K562 (cell line): ENCODE measurements around the gene CHAMP1. TPM values are rescaled to one million over a fixed set of nuclear protein-coding genes. Genes with fewer than 3 reads are reported as not detected.

ENCODE experiments used
- ATAC-seq: fragments of 200-7000 bp; cut with Tn5 transposase; 3 replicates; pipeline ENCODE4 v1.9.1; 2020; ENCODE audit warnings: moderate library complexity
- BruUV-seq: library from RNA; stranded (reverse); fragments of 400-500 nt; replicated peaks from 2 replicates; lab custom pipeline; 2021; lab: Mats Ljungman, UMichigan
- CTCF ChIA-PET: fragments of 300-600 bp; formaldehyde crosslinking; extraction: SDS; loops from one replicate; lab custom pipeline; 2021; ENCODE audit warnings: low intra/inter-chr PET ratio; lab: Yijun Ruan, JAX
- POLR2A ChIA-PET: fragments of 300-600, 350-650 bp; sonication (Branson Sonifier 250); formaldehyde crosslinking; extraction: SDS; loops from one replicate; lab custom pipeline; 2021; ENCODE audit warnings: antibody characterized with exemption, inconsistent platforms; lab: Yijun Ruan, JAX
- DNase-seq, 4 experiments: peaks; one replicate each; pipeline versions ENCODE4 v3.0.0 to v3.0.0-alpha.2; 2011 to 2018; ENCODE audit warnings: low spot score in 3 of 4, mixed read lengths in 3 of 4; ENCODE audit errors: extremely low read depth in 1 of 4
- FAIRE-seq: peaks from 2 replicates; lab custom pipeline; 2011; peaks lifted over from hg19 to GRCh38; lab: Jason Lieb, UNC
- H2AFZ ChIP-seq: 2 replicates; pipeline ENCODE4 v1.6.0; 2011; ENCODE audit warnings: low read depth, low read length, control low read depth, inconsistent platforms
- H3K27ac ChIP-seq: fragments of 200-600 bp; 3 replicates; pipeline ENCODE4 v1.8.0; 2011; ENCODE audit warnings: low read depth, mild to moderate bottlenecking, control low read depth, inconsistent platforms, low read length, moderate library complexity, mixed read lengths; ENCODE audit errors: extremely low read depth
- H3K27me3 ChIP-seq, 2 experiments: fragments of 300-600 bp in 1 of 2; 2 replicates in 1 of 2; 3 replicates in 1 of 2; pipeline versions ENCODE4 v1.6.0 to v1.8.0; 2011; ENCODE audit warnings: inconsistent platforms in 2 of 2, low read length in 2 of 2, mild to moderate bottlenecking in 1 of 2, mixed read lengths in 1 of 2, moderate library complexity in 1 of 2; ENCODE audit not compliant: control insufficient read depth in 2 of 2, insufficient read depth in 2 of 2
- H3K36me3 ChIP-seq: fragments of 300-600 bp; 3 replicates; pipeline ENCODE4 v1.8.0; 2011; ENCODE audit warnings: mild to moderate bottlenecking, low read length, inconsistent platforms; ENCODE audit not compliant: control insufficient read depth, insufficient read depth
- H3K4me1 ChIP-seq, 2 experiments: fragments of 200-600 bp in 1 of 2; replicated peaks in 1 of 2; 2 replicates in 1 of 2; 3 replicates in 1 of 2; pipeline versions ENCODE4 v1.5.1 to v1.8.0; 2011; ENCODE audit warnings: inconsistent platforms in 2 of 2, low read length in 2 of 2, mild to moderate bottlenecking in 1 of 2, mixed read lengths in 1 of 2, moderate library complexity in 1 of 2; ENCODE audit not compliant: control insufficient read depth in 2 of 2, insufficient read depth in 2 of 2
- H3K4me2 ChIP-seq: 2 replicates; pipeline ENCODE4 v1.6.1; 2011; ENCODE audit warnings: low read length, control low read depth, inconsistent platforms, mixed read lengths; ENCODE audit not compliant: insufficient read depth
- H3K4me3 ChIP-seq: fragments of 200-600 bp; sonication (generic), shearing (Covaris generic); 2 replicates; pipeline ENCODE4 v1.5.1; 2016; ENCODE audit warnings: control low read depth, inconsistent platforms
- H3K79me2 ChIP-seq: fragments of 200-600 bp; 3 replicates; pipeline ENCODE4 v1.8.0; 2011; ENCODE audit warnings: low read length, inconsistent platforms; ENCODE audit not compliant: control insufficient read depth, insufficient read depth
- H3K9ac ChIP-seq, 2 experiments: 2 replicates each; pipeline versions ENCODE4 v1.6.0 to v1.6.1; 2011; ENCODE audit warnings: low read depth in 2 of 2, low read length in 2 of 2, control low read depth in 1 of 2, inconsistent platforms in 1 of 2, mild to moderate bottlenecking in 1 of 2, mixed read lengths in 1 of 2; ENCODE audit not compliant: insufficient read depth in 1 of 2
- H3K9me1 ChIP-seq: one replicate; pipeline ENCODE4 v1.6.0; 2011; ENCODE audit warnings: inconsistent platforms, mild to moderate bottlenecking, low read length, moderate library complexity; ENCODE audit not compliant: control insufficient read depth, insufficient read depth
- H3K9me3 ChIP-seq: replicated peaks from 2 replicates; pipeline ENCODE4 v1.5.1; 2011; ENCODE audit warnings: low read depth, low read length, inconsistent platforms; ENCODE audit not compliant: control insufficient read depth, insufficient read depth
- H4K20me1 ChIP-seq: replicated peaks from 2 replicates; pipeline ENCODE4 v1.6.1; 2011; ENCODE audit warnings: low read length, inconsistent platforms, mixed read lengths; ENCODE audit not compliant: control insufficient read depth, insufficient read depth
- ATF6 ChIP-seq: sonication (generic); formaldehyde crosslinking; IDR thresholded peaks from 2 replicates; pipeline ENCODE4 v1.4.0; 2020; ENCODE audit warnings: mild to moderate bottlenecking, missing genetic modification reagents
- BHLHE40 ChIP-seq: IDR thresholded peaks from 2 replicates; pipeline ENCODE4 v1.6.1; 2011; ENCODE audit warnings: low read length, improper control_type of control experiment
- BRCA1 ChIP-seq, 2 experiments: fragments of 450-650 bp in 1 of 2; sonication (generic) in 1 of 2; formaldehyde crosslinking in 1 of 2; IDR thresholded peaks; 2 replicates each; pipeline versions ENCODE4 v1.5.0 to v1.6.1; 2017 to 2020; ENCODE audit warnings: mild to moderate bottlenecking in 1 of 2, missing genetic modification reagents in 1 of 2
- C11orf30 ChIP-seq: fragments of 450-650 bp; IDR thresholded peaks from 2 replicates; pipeline ENCODE4 v1.6.1; 2016; ENCODE audit warnings: low read depth, mild to moderate bottlenecking
- CCNT2 ChIP-seq: IDR thresholded peaks from 2 replicates; pipeline ENCODE4 v1.6.1; 2011; ENCODE audit warnings: borderline replicate concordance, low read depth, mild to moderate bottlenecking, moderate library complexity, mixed read lengths, low read length; ENCODE audit not compliant: insufficient read length; ENCODE audit errors: extremely low read depth
- CTBP1 ChIP-seq: fragments of 450-650 bp; IDR thresholded peaks from 2 replicates; pipeline ENCODE4 v1.6.1; 2016; ENCODE audit warnings: borderline replicate concordance
- E2F8 ChIP-seq: fragments of 450-650 bp; IDR thresholded peaks from 2 replicates; pipeline ENCODE4 v1.7.1; 2018; ENCODE audit warnings: mild to moderate bottlenecking, low read depth; ENCODE audit not compliant: partially characterized antibody
- FOXA3 ChIP-seq, 2 experiments: fragments of 450-650 bp in 1 of 2; sonication (generic) in 1 of 2; formaldehyde crosslinking; IDR thresholded peaks in 1 of 2; conservative IDR thresholded peaks in 1 of 2; 2 replicates each; pipeline versions ENCODE4 v1.4.0 to v1.8.0; 2020 to 2022; ENCODE audit warnings: mild to moderate bottlenecking in 2 of 2, missing genetic modification reagents in 1 of 2
- HMGN3 ChIP-seq: IDR thresholded peaks from 2 replicates; pipeline ENCODE4 v1.6.1; 2011; ENCODE audit warnings: borderline replicate concordance, low read depth, mild to moderate bottlenecking, mixed read lengths, low read length; ENCODE audit not compliant: insufficient read length; ENCODE audit errors: extremely low read depth
- MAFG ChIP-seq: fragments of 450-650 bp; conservative IDR thresholded peaks from 2 replicates; pipeline ENCODE4 v1.6.1; 2016; ENCODE audit warnings: missing genetic modification characterization, missing compliant biosample characterization
- MAFK ChIP-seq: IDR thresholded peaks from 2 replicates; pipeline ENCODE4 v1.6.1; 2011; ENCODE audit warnings: low read length, improper control_type of control experiment
- PHB ChIP-seq: fragments of 250-450 bp; sonication (Bioruptor Pico); IDR thresholded peaks from 2 replicates; pipeline ENCODE4 v1.5.0; 2021
- POLR3A ChIP-seq: IDR thresholded peaks from 2 replicates; pipeline ENCODE4 v1.6.1; 2011; ENCODE audit warnings: borderline replicate concordance, mild to moderate bottlenecking, moderate library complexity; ENCODE audit not compliant: insufficient read length, insufficient read depth; ENCODE audit errors: extremely low read depth
- SRF ChIP-seq, 2 experiments: fragments of 250-450, 450-650 bp in 1 of 2; sonication (Bioruptor Pico) in 1 of 2; sonication (generic) in 1 of 2; formaldehyde crosslinking; IDR thresholded peaks; 2 replicates each; pipeline versions ENCODE4 v1.5.0 to v1.5.1; 2020 to 2022; ENCODE audit warnings: mild to moderate bottlenecking in 1 of 2, missing genetic modification reagents in 1 of 2
- TAF1 ChIP-seq: IDR thresholded peaks from 2 replicates; pipeline ENCODE4 v1.6.1; 2011; ENCODE audit warnings: mild to moderate bottlenecking, low read length, moderate library complexity; ENCODE audit not compliant: insufficient read depth, control insufficient read depth, severe bottlenecking; ENCODE audit errors: extremely low read depth
- TGIF2 ChIP-seq: sonication (generic); formaldehyde crosslinking; IDR thresholded peaks from 2 replicates; pipeline ENCODE4 v1.8.1; 2022; ENCODE audit warnings: mild to moderate bottlenecking, missing genetic modification reagents, moderate library complexity
- ZBTB7A ChIP-seq: IDR thresholded peaks from 2 replicates; pipeline ENCODE4 v1.6.1; 2011; ENCODE audit warnings: low read depth, mild to moderate bottlenecking, low read length, moderate library complexity, borderline replicate concordance; ENCODE audit not compliant: control insufficient read depth
- ZKSCAN3 ChIP-seq: fragments of 250-450 bp; sonication (Bioruptor Pico); IDR thresholded peaks from 2 replicates; pipeline ENCODE4 v1.4.0; 2020
- ZNF316 ChIP-seq: fragments of 450-650 bp; IDR thresholded peaks from 2 replicates; pipeline ENCODE4 v1.6.1; 2016
- WGBS: fragments of 100-300 bp; shearing (Covaris generic); methylation state at CpG from one replicate; pipeline ENCODE4 v1.1.6; 2016; ENCODE audit warnings: low coverage, mixed read lengths; ENCODE audit not compliant: insufficient coverage; ENCODE audit errors: missing lambda C conversion rate; 5-methylcytosine and 5-hydroxymethylcytosine counted together
- in situ Hi-C: fragments of 300-500 bp; cut with MboI; formaldehyde crosslinking; loops from 4 replicates; pipeline ENCODE4 v1.15.0; 2018; ENCODE audit warnings: inconsistent platforms, mixed read lengths
- intact Hi-C: fragments of 100-400 bp; cut with micrococcal nuclease; formaldehyde crosslinking; loops from 2 replicates; pipeline ENCODE4 v1.14.2; 2022
- polyA plus RNA-seq, 8 experiments: library from polyadenylated mRNA; depleted of rRNA in 4 of 8; stranded (reverse) in 5 of 8; unstranded in 3 of 8; fragments of >200 nt; fragmentation: Nextera tagmentation in 2 of 8; fragmentation: Illumina TruSeq in 1 of 8; extraction: Ambion mirVana in 2 of 8; extraction: Trizol in 1 of 8; gene quantifications; 2 replicates each; pipeline versions ENCODE4 v1.2.1 to v1.2.3, GENCODE V29; 2011 to 2014; ENCODE audit warnings: inconsistent platforms in 1 of 8, missing spikeins in 1 of 8
- total RNA-seq, 7 experiments: library from RNA; depleted of rRNA in 6 of 7; stranded (reverse); fragments of >200 nt in 6 of 7; fragmentation: Illumina TruSeq in 2 of 7; extraction: Trizol in 2 of 7; gene quantifications; 2 replicates each; pipeline versions ENCODE4 v1.2.1 to v1.2.3, GENCODE V29; 2011 to 2021; ENCODE audit warnings: low replicate concordance in 1 of 7

The CHAMP1 gene
- total and polyA plus RNA-seq, 9 of the 15 experiments (the other 6 are each of a cell fraction or from before 2014, with no cell fraction given) = 0.70 to 40.6 (median 15.3) TPM

- no peak for DNase-seq
- FAIRE-seq = no peak
- CTCF ChIA-PET = no interaction called here
- no peak for ATAC-seq
- H3K9me1 ChIP-seq = no peaks in the 10 kb centered on the region
- H3K79me2 ChIP-seq = peaks cover 7% of the 10 kb centered on the region; the same call in 2 of the 3 replicates
- H3K9ac ChIP-seq = no peak overlapping the region; a peak in 1 of 4 replicates
- WGBS = 79% methylated on average over 8 of the region's 10 CpGs
- no peaks in the 10 kb centered on the region for H3K27me3 ChIP-seq
- no peaks in the 10 kb centered on the region for H4K20me1 ChIP-seq
- BruUV-seq = no TSS peak
- no peak overlapping the region for H3K4me3 ChIP-seq
- H3K4me1 ChIP-seq = no peaks in the 10 kb centered on the region; a peak in 1 of 5 replicates
- H3K4me2 ChIP-seq = no peak overlapping the region
- H3K27ac ChIP-seq = no peak overlapping the region
- no peak overlapping the region for H2AFZ ChIP-seq
- in situ Hi-C loops = no loop called here
- POLR2A ChIA-PET = interaction anchor here (1.2 kb wide), 1 partner anchor 15 kb away, joined by 4 read pairs; the partner anchor contains the start of gene UPF3A
- no peaks in the 10 kb centered on the region for H3K9me3 ChIP-seq
- intact Hi-C loops = no loop called here
- H3K36me3 ChIP-seq = peaks cover 73% of the 10 kb centered on the region; the same call in 2 of the 3 replicates
- no peak for TF ChIP-seq ZBTB7A
- no peak for TF ChIP-seq E2F8
- TF ChIP-seq ATF6 (CRISPR knock-in tag) = no peak
- TF ChIP-seq TGIF2 = no peak
- no peak for TF ChIP-seq PHB (CRISPR knock-in tag)
- TF ChIP-seq POLR3A = no peak
- peak; percentile 69 for TF ChIP-seq C11orf30
- peak; percentile 52 for TF ChIP-seq MAFK
- no peak for TF ChIP-seq BHLHE40
- no peak for TF ChIP-seq HMGN3
- TF ChIP-seq ZNF316 = peak; percentile 78
- TF ChIP-seq CCNT2 = no peak
- peak; percentile 56 for TF ChIP-seq MAFG (tag)
- TF ChIP-seq BRCA1 (IDR thresholded peaks at IDR 0.05) = no peak
- TF ChIP-seq BRCA1 (CRISPR knock-in tag; IDR thresholded peaks at IDR 0.05) = no peak
- TF ChIP-seq CTBP1 = no peak
- TF ChIP-seq TAF1 = no peak
- no peak for TF ChIP-seq FOXA3 (CRISPR knock-in tag; conservative IDR thresholded peaks at IDR 0.05 in 1 of 2, IDR thresholded peaks at IDR 0.05 in 1 of 2)
- TF ChIP-seq SRF (CRISPR knock-in tag; IDR thresholded peaks at IDR 0.05) = no peak
- no peak for TF ChIP-seq ZKSCAN3 (CRISPR knock-in tag)
Measured at GRCh38 chr13:114296448-114296847, 17.9 kb upstream of the CHAMP1 start.
